Endodermal cell (in vitro differentiated cells): ENCODE data around the gene VEGFA. TPM values are rescaled to one million over a fixed set of nuclear protein-coding genes. Genes with fewer than 3 reads are reported as not detected.

ENCODE experiments used
- DNase-seq: peaks from one replicate; pipeline ENCODE4 v3.0.0-alpha.2; 2017
- H3K27ac ChIP-seq: 2 replicates; pipeline ENCODE4 v1.5.1; 2013; ENCODE audit warnings: mild to moderate bottlenecking, low read depth, low read length, moderate library complexity
- H3K27me3 ChIP-seq: 2 replicates; pipeline ENCODE4 v1.6.1; 2013; ENCODE audit warnings: mild to moderate bottlenecking, low read length, moderate library complexity; ENCODE audit not compliant: insufficient read depth, control insufficient read depth, poor library complexity, severe bottlenecking
- H3K36me3 ChIP-seq: 2 replicates; pipeline ENCODE4 v1.7.0; 2013; ENCODE audit warnings: mild to moderate bottlenecking, low read length, moderate library complexity; ENCODE audit not compliant: control insufficient read depth, insufficient read depth
- H3K4me1 ChIP-seq: one replicate; pipeline ENCODE4 v1.7.0; 2013; ENCODE audit warnings: low read length; ENCODE audit not compliant: control insufficient read depth, insufficient read depth
- H3K4me3 ChIP-seq: 2 replicates; pipeline ENCODE4 v1.5.1; 2013; ENCODE audit warnings: mild to moderate bottlenecking, low read length, moderate library complexity
- H3K9ac ChIP-seq: 2 replicates; pipeline ENCODE4 v1.6.1; 2013; ENCODE audit warnings: mild to moderate bottlenecking, low read length, moderate library complexity; ENCODE audit not compliant: poor library complexity, severe bottlenecking; ENCODE audit errors: extremely low read depth
- H3K9me3 ChIP-seq: 2 replicates; pipeline ENCODE4 v1.6.1; 2013; ENCODE audit warnings: mild to moderate bottlenecking, low read length, moderate library complexity; ENCODE audit not compliant: control insufficient read depth
- H3K27ac Mint-ChIP-seq: 2 replicates; pipeline ENCODE4 v1.8.0; 2020; ENCODE audit warnings: mixed read lengths
- H3K27me3 Mint-ChIP-seq: 2 replicates; pipeline ENCODE4 v1.8.0; 2021; ENCODE audit warnings: mild to moderate bottlenecking, mixed read lengths; ENCODE audit not compliant: insufficient read depth
- H3K36me3 Mint-ChIP-seq: 2 replicates; pipeline ENCODE4 v1.8.0; 2020; ENCODE audit warnings: low read depth, mixed read lengths
- H3K4me1 Mint-ChIP-seq: 2 replicates; pipeline ENCODE4 v1.8.0; 2020; ENCODE audit warnings: mixed read lengths
- H3K4me3 Mint-ChIP-seq: 2 replicates; pipeline ENCODE4 v1.8.0; 2020; ENCODE audit warnings: mild to moderate bottlenecking, moderate library complexity, mixed read lengths
- H3K9me3 Mint-ChIP-seq: 2 replicates; pipeline ENCODE4 v1.8.0; 2020; ENCODE audit warnings: mild to moderate bottlenecking, mixed read lengths
- CTCF ChIP-seq: fragments of 200-600 bp; sonication (generic); conservative IDR thresholded peaks from 2 replicates; pipeline ENCODE4 v1.5.0; 2021; ENCODE audit warnings: antibody characterized with exemption, mild to moderate bottlenecking
- WGBS, 2 experiments: methylation state at CpG; one replicate each; pipeline versions ENCODE4 v1.1.5 to v1.1.7; 2013; ENCODE audit warnings: missing lambda C conversion rate in 2 of 2, mixed read lengths in 1 of 2; ENCODE audit not compliant: insufficient coverage in 1 of 2, insufficient read length in 1 of 2; 5-methylcytosine and 5-hydroxymethylcytosine counted together
- total RNA-seq, 2 donors: library from RNA; stranded (reverse); fragmentation: NEBNext Ultra II Directional in 1 of 2; extraction: Animal tissue kit (Norgen Biotek cat#: 25700) in 1 of 2; gene quantifications; 2 replicates in 1 of 2; 3 replicates in 1 of 2; pipeline ENCODE4 v1.2.1, GENCODE V29; 2021

VEGFA gene
- total RNA-seq, 2 donors from 2014 or later: 163 to 254 TPM

- H3K36me3 Mint-ChIP-seq: no peaks in the 10 kb centered on the region
- Histone ChIP-seq H3K9ac (no peak overlapping the region), H3K27me3 (no peaks in the 10 kb centered on the region), H3K36me3 (no peaks in the 10 kb centered on the region), H3K4me3 (no peak overlapping the region), H3K4me1 (peaks cover 3% of the 10 kb centered on the region), H3K27ac (no peak overlapping the region), H3K9me3 (no peaks in the 10 kb centered on the region)
- no peaks in the 10 kb centered on the region for H3K27me3 Mint-ChIP-seq
- WGBS, 2 experiments: 90 to 94% methylated on average over 3 to 4 of the region's 4 CpGs
- TF ChIP-seq CTCF: no peak
- H3K4me1 Mint-ChIP-seq: peaks cover 18% of the 10 kb centered on the region
- no peak overlapping the region for H3K4me3 Mint-ChIP-seq
- H3K27ac Mint-ChIP-seq: no peak overlapping the region
- peak; percentile 10 for DNase-seq
- H3K9me3 Mint-ChIP-seq: peaks cover 2% of the 10 kb centered on the region
These were observed 22.2 kb upstream of the VEGFA start for GRCh38 chr6:43747784-43748183.

GRCh38 chr6:43748765-43749164 is 21.2 kb upstream of the VEGFA start:
- peak; percentile 14 for DNase-seq
- Histone ChIP-seq H3K27me3 (no peaks in the 10 kb centered on the region), H3K4me1 (peaks cover 3% of the 10 kb centered on the region), H3K4me3 (no peak overlapping the region), H3K9me3 (no peaks in the 10 kb centered on the region), H3K36me3 (no peaks in the 10 kb centered on the region), H3K27ac (no peak overlapping the region), H3K9ac (no peak overlapping the region)
- 97% methylated on average over 2 of the region's 2 CpGs; no CpG with 5 or more reads in 1 of the 2 experiments for WGBS, 2 experiments
- no peaks in the 10 kb centered on the region for H3K36me3 Mint-ChIP-seq
- H3K27ac Mint-ChIP-seq: no peak overlapping the region
- H3K27me3 Mint-ChIP-seq: no peaks in the 10 kb centered on the region
- H3K4me3 Mint-ChIP-seq: no peak overlapping the region
- no peak for TF ChIP-seq CTCF
- H3K9me3 Mint-ChIP-seq: peaks cover 3% of the 10 kb centered on the region
- H3K4me1 Mint-ChIP-seq: peaks cover 18% of the 10 kb centered on the region

- Mint-ChIP-seq H3K27ac (no peak overlapping the region), H3K27me3 (no peaks in the 10 kb centered on the region), H3K4me3 (no peak overlapping the region), H3K9me3 (peaks cover 3% of the 10 kb centered on the region), H3K4me1 (peaks cover 11% of the 10 kb centered on the region), H3K36me3 (no peaks in the 10 kb centered on the region)
- Histone ChIP-seq H3K9ac (no peak overlapping the region), H3K9me3 (no peaks in the 10 kb centered on the region), H3K27me3 (no peaks in the 10 kb centered on the region), H3K27ac (no peak overlapping the region), H3K36me3 (no peaks in the 10 kb centered on the region), H3K4me3 (no peak overlapping the region), H3K4me1 (peaks cover 3% of the 10 kb centered on the region)
- no peak for TF ChIP-seq CTCF
- WGBS, 2 experiments: 86 to 100% methylated on average over 1 to 2 of the region's 2 CpGs
- peak; percentile 9 for DNase-seq
These were observed 20.6 kb upstream of the VEGFA start for GRCh38 chr6:43749461-43749860.
